ENCODE results near the gene CEP85L. TPM values are rescaled to one million over a fixed set of nuclear protein-coding genes. Genes with fewer than 3 reads are reported as not detected.

The CEP85L gene
- total RNA-seq, 1 experiment from 2014 or later = 2.8 TPM

Other genes with a start within 250 kb of the CEP85L start
- gene PLN, start 103.3 kb downstream of the CEP85L start, total RNA-seq (2014; rRNA removed; shearing (Covaris generic); ENCODE audit: low replicate concordance) = not detected in 2 replicates
- 27.5 and 49.3 TPM in 2 replicates for gene ASF1A, start 242.6 kb upstream of the CEP85L start, total RNA-seq (2014; rRNA removed; shearing (Covaris generic); ENCODE audit: low replicate concordance)

Measured in Caki2 (cell line).